ENCODE results near the gene ARMC8. TPM values are rescaled to one million over a fixed set of nuclear protein-coding genes. Genes with fewer than 3 reads are reported as not detected.

ARMC8 gene
- total RNA-seq, 6 experiments from 2014 or later: 15.5 to 24.6 (median 18.6) TPM

DNA sequence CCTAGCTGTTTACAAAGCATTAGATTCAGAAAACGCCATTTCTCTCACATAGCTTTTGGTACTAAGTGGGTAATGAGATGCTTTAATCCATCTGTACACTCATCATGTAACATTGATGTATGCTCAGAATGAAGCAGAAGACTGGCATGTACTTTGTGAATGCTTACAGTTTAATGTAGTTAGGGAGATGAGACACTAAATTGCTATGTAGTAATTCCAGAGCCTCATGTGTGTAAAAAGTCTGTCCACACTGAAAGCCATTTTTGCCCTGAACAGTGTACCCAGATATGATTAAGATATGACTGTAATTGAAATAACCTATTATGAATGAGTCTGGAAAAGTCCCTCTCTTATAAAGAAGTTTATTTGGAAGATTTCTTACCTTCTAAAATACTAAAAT lies 66.5 kb downstream of the ARMC8 start:
- TF ChIP-seq, protein P1, sequence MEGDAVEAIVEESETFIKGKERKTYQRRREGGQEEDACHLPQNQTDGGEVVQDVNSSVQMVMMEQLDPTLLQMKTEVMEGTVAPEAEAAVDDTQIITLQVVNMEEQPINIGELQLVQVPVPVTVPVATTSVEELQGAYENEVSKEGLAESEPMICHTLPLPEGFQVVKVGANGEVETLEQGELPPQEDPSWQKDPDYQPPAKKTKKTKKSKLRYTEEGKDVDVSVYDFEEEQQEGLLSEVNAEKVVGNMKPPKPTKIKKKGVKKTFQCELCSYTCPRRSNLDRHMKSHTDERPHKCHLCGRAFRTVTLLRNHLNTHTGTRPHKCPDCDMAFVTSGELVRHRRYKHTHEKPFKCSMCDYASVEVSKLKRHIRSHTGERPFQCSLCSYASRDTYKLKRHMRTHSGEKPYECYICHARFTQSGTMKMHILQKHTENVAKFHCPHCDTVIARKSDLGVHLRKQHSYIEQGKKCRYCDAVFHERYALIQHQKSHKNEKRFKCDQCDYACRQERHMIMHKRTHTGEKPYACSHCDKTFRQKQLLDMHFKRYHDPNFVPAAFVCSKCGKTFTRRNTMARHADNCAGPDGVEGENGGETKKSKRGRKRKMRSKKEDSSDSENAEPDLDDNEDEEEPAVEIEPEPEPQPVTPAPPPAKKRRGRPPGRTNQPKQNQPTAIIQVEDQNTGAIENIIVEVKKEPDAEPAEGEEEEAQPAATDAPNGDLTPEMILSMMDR (IDR thresholded peaks at IDR 0.05): no peak
- no peak for TF ChIP-seq POLR2A (IDR thresholded peaks at IDR 0.05)
- H3K27ac ChIP-seq: no peak overlapping the region
- WGBS (ENCODE audit: insufficient coverage, low coverage, low lambda C conversion rate, missing lambda C conversion rate): 90% methylated on average over 1 of the region's 1 CpG
- H3K4me1 ChIP-seq: peaks cover 0 to 11% (median 0%) of the 10 kb centered on the region in 4 donors
- DNase-seq: no peak
- no peak for ATAC-seq
- intact Hi-C loops (cut with DNase I): no loop called here
- H3K27me3 ChIP-seq: no peaks in the 10 kb centered on the region
- H3K4me3 ChIP-seq: no peak overlapping the region
- H3K36me3 ChIP-seq: no peaks in the 10 kb centered on the region
- H3K9me3 ChIP-seq: no peaks in the 10 kb centered on the region

DNA sequence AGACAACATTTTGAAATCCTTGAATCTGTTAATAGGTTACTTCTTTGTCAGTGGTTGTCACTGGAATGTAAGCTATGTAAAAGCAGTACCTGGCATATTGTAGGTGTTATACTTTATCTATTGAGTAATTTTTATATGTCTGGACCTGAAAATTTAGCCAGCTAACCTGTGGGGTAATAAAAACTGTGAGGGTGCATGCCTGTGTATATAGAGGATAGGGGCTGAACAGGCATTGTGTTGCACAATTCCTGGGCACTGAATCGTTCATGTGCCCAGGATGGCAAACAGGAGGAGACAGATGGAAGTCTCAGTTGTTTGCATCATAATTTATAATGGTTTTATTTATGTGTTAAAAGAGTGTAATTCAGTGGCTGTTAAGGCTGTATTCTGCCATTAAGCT lies 67.1 kb downstream of the ARMC8 start:
- intact Hi-C loops (cut with DNase I): no loop called here
- 7% methylated on average over 1 of the region's 1 CpG for WGBS (ENCODE audit: insufficient coverage, low coverage, low lambda C conversion rate, missing lambda C conversion rate)
- no peaks in the 10 kb centered on the region for H3K9me3 ChIP-seq
- DNase-seq: no peak
- peak; percentile 72 to 92 (median 86) for ATAC-seq
- no peaks in the 10 kb centered on the region for H3K36me3 ChIP-seq
- H3K27ac ChIP-seq: no peak overlapping the region
- no peak for TF ChIP-seq POLR2A (IDR thresholded peaks at IDR 0.05)
- TF ChIP-seq, protein P1 (IDR thresholded peaks at IDR 0.05): no peak
- no peaks in the 10 kb centered on the region for H3K27me3 ChIP-seq
- H3K4me1 ChIP-seq: peaks cover 0 to 11% (median 0%) of the 10 kb centered on the region in 4 donors
- no peak overlapping the region for H3K4me3 ChIP-seq

DNA sequence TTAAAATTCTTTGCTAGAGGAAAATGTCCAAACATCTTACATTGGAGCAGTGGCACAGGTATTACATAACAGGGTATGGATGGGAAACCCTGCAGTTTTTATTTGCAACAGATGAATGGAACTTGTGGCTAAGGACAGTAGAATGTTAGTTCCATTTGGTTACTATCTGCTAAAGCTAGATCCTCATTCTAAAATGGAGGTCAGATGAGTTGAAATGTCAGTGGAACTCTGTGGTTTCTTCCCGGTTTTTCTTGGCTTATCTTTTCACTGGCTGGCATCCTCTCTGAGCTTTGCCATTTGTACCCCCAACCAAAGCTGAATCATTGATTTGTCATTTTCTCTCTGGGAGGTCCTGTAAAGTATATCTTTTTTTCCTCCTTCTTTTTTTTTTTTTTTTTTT lies 68.9 kb downstream of the ARMC8 start:
- Histone ChIP-seq H3K9me3 (no peaks in the 10 kb centered on the region), H3K4me1 (peaks cover 0 to 11% (median 0%) of the 10 kb centered on the region in 4 donors), H3K27me3 (no peaks in the 10 kb centered on the region), H3K4me3 (no peak overlapping the region), H3K36me3 (peaks cover 0 to 3% (median 0%) of the 10 kb centered on the region in 4 donors), H3K27ac (no peak overlapping the region)
- WGBS (ENCODE audit: insufficient coverage, low coverage, low lambda C conversion rate, missing lambda C conversion rate): 91% methylated on average over 1 of the region's 1 CpG
- intact Hi-C loops (cut with DNase I): no loop called here
- no peak for ATAC-seq
- DNase-seq: no peak
- no peak for TF ChIP-seq POLR2A (IDR thresholded peaks at IDR 0.05)
- TF ChIP-seq, protein P1 (IDR thresholded peaks at IDR 0.05): no peak

DNA sequence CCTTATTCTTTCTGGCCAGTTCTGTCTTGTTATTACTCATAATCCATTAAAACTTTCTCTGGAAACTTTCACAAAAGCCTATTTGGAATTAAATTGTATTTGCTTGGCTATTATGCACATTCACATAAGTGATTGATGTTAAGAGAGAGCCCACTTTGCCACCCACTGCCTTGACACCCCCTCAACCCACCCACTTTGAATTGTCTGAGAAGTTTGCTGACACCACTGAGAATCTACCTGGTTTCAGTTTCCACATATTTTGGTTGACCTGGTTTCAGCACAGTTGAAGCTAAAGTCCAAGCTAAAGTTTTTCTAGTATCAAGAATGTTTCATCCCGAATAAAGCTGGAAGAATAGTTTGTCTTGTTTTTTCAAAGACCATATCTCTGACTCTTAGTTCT lies 70.9 kb downstream of the ARMC8 start:
- Histone ChIP-seq H3K27ac (no peak overlapping the region), H3K9me3 (no peaks in the 10 kb centered on the region), H3K27me3 (no peaks in the 10 kb centered on the region), H3K4me1 (peaks cover 0 to 11% (median 0%) of the 10 kb centered on the region in 4 donors), H3K4me3 (no peak overlapping the region), H3K36me3 (peaks cover 0 to 3% (median 0%) of the 10 kb centered on the region in 4 donors)
- 11% methylated on average over 1 of the region's 1 CpG for WGBS (ENCODE audit: insufficient coverage, low coverage, low lambda C conversion rate, missing lambda C conversion rate)
- ATAC-seq: peak in 1 of 4 donors; percentile 37
- intact Hi-C loops (cut with DNase I): no loop called here
- no peak for DNase-seq
- TF ChIP-seq, protein P1 (IDR thresholded peaks at IDR 0.05): no peak
- TF ChIP-seq POLR2A (IDR thresholded peaks at IDR 0.05): no peak

DNA sequence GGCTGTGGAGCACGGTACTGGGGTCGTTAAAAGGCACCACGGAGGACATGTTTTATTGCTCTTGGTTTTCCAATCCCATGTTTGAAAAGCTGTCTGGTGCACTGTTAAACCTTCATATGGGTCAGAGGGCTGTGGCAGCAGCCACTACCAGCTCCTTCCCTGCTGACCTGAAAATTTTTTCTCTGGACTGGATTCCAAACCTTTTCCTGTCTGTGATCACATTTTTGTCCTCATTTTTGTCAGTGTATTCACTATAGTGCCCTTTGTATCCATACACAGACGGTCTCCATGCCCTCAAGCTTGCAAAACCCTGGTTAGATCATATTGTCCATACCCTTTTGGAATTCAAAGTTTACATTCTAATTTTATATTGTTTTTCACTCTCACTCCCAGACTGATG lies 72.0 kb downstream of the ARMC8 start:
- DNase-seq (no peak), ATAC-seq (no peak)
- TF ChIP-seq, protein P1 (IDR thresholded peaks at IDR 0.05): no peak
- no peak for TF ChIP-seq POLR2A (IDR thresholded peaks at IDR 0.05)
- H3K9me3 ChIP-seq: no peaks in the 10 kb centered on the region
- H3K36me3 ChIP-seq: peaks cover 0 to 4% (median 3%) of the 10 kb centered on the region in 4 donors
- H3K4me1 ChIP-seq: peaks cover 0 to 8% (median 0%) of the 10 kb centered on the region in 4 donors
- H3K27ac ChIP-seq: no peak overlapping the region
- no peaks in the 10 kb centered on the region for H3K27me3 ChIP-seq
- H3K4me3 ChIP-seq: no peak overlapping the region
- intact Hi-C loops (cut with DNase I): no loop called here
- WGBS (ENCODE audit: insufficient coverage, low coverage, low lambda C conversion rate, missing lambda C conversion rate): 71% methylated on average over 1 of the region's 4 CpGs
